Measurements from ENCODE around the gene APCDD1L.

APCDD1L gene

DNA sequence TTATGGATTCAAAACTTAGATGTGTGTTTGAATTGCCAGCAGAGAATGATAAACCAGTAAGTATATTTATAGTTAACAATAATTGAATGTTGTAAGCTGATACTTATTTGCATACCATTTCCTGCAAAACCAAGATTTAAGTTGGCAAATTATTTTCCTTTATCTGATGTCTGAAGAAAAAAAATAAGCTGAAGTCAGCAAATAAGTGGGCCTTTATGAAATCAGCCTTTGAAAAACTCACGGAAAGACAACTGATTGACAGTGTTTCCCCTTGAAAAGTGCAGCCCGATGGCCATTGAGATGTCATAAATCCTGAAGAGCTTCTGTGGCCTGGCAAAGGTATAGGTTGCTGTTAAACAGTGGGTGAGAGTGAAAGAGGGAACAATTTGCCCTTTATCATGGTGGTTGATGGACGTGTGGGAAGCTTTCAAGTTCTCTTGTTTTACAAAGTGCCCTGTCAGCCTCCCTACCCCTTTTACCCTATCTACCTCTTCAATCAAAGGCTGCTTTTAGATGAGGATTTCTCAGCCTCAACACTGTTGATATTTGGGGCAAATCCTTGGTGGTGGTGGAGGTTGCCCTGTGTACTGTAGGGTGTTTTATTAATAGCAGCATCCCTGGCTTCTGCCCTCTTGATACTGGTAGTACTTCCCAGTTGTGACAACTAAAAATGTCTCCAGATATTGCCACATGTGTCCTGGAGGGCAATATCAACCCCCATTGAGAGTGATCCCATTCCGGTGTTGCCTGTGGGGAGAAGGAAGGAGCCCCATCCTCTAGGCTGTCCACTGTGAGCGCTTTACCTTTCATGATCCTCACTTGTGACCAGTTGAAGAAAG, 76.0 kb downstream of the APCDD1L start:
- FAIRE-seq (no peak), DNase-seq (ENCODE audit: insufficient read length, low spot score) (no peak)
- TF ChIP-seq PAX5 (IDR thresholded peaks at IDR 0.05; ENCODE audit: insufficient read depth, low read length, severe bottlenecking) (no peak), POU2F2 (IDR thresholded peaks at IDR 0.05; ENCODE audit: low read depth, low read length) (no peak), SPI1 (IDR thresholded peaks at IDR 0.05; ENCODE audit: low read depth, low read length) (no peak), POLR2A (IDR thresholded peaks at IDR 0.05; ENCODE audit: low read depth, low read length) (no peak), TAF1 (IDR thresholded peaks at IDR 0.05; ENCODE audit: low read depth, low read length) (no peak), POLR2AphosphoS5 (IDR thresholded peaks at IDR 0.05; ENCODE audit: low read depth, low read length) (no peak)

DNA sequence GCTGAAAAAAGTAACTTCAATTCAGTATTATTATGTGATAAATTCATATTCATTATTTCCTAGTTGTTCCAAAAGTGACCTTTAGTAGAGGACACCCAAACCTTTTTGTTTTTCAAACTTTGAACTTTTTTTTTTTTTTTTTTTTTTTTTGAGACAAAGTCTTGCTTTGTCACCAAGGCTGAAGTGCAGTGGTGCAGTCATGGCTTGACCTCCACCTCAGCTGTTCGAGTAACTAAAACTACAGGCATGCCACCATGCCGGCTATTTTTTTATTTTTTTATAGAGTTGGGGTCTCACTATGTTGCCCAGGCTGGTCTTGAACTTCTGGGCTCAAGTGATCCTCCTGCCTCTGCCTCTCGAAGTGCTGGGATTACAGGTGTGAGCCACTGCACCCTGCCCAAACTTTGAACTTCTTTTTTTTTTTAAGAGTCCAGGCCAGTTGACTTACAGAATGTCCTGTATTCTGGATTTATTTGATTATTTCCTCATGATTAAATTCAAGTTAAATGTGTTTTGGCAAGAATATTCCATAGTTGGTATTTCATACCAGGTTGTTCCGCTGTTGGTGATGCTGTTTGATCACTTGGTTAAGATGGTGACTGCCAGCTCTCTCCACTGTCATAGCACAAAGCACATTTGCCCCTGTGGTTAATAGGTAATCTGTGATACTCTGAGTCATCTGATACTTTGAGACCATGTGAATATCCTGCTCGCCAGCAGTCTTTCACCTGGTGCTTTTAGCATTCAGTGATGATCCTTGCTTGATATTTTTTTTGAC, 78.1 kb downstream of the APCDD1L start:
- TF ChIP-seq TAF1 (IDR thresholded peaks at IDR 0.05; ENCODE audit: low read depth, low read length) (no peak), POU2F2 (IDR thresholded peaks at IDR 0.05; ENCODE audit: low read depth, low read length) (no peak), SPI1 (IDR thresholded peaks at IDR 0.05; ENCODE audit: low read depth, low read length) (no peak), POLR2AphosphoS5 (IDR thresholded peaks at IDR 0.05; ENCODE audit: low read depth, low read length) (no peak), POLR2A (IDR thresholded peaks at IDR 0.05; ENCODE audit: low read depth, low read length) (no peak), PAX5 (IDR thresholded peaks at IDR 0.05; ENCODE audit: insufficient read depth, low read length, severe bottlenecking) (no peak)
- peak; percentile 9 for FAIRE-seq
- no peak for DNase-seq (ENCODE audit: insufficient read length, low spot score)

- FAIRE-seq: no peak
- no peak for TF ChIP-seq POLR2A (IDR thresholded peaks at IDR 0.05; ENCODE audit: low read depth, low read length)
- TF ChIP-seq PAX5 (IDR thresholded peaks at IDR 0.05; ENCODE audit: insufficient read depth, low read length, severe bottlenecking): no peak
- TF ChIP-seq POLR2AphosphoS5 (IDR thresholded peaks at IDR 0.05; ENCODE audit: low read depth, low read length): no peak
- no peak for TF ChIP-seq POU2F2 (IDR thresholded peaks at IDR 0.05; ENCODE audit: low read depth, low read length)
- no peak for TF ChIP-seq SPI1 (IDR thresholded peaks at IDR 0.05; ENCODE audit: low read depth, low read length)
- no peak for TF ChIP-seq TAF1 (IDR thresholded peaks at IDR 0.05; ENCODE audit: low read depth, low read length)
- no peak for DNase-seq (ENCODE audit: insufficient read length, low spot score)
Measured at GRCh38 chr20:58435237-58435636, 80.0 kb downstream of the APCDD1L start.

- FAIRE-seq (no peak), DNase-seq (ENCODE audit: insufficient read length, low spot score) (no peak)
- TF ChIP-seq POLR2AphosphoS5 (IDR thresholded peaks at IDR 0.05; ENCODE audit: low read depth, low read length): no peak
- no peak for TF ChIP-seq SPI1 (IDR thresholded peaks at IDR 0.05; ENCODE audit: low read depth, low read length)
- no peak for TF ChIP-seq TAF1 (IDR thresholded peaks at IDR 0.05; ENCODE audit: low read depth, low read length)
- no peak for TF ChIP-seq POU2F2 (IDR thresholded peaks at IDR 0.05; ENCODE audit: low read depth, low read length)
- TF ChIP-seq POLR2A (IDR thresholded peaks at IDR 0.05; ENCODE audit: low read depth, low read length): no peak
- TF ChIP-seq PAX5 (IDR thresholded peaks at IDR 0.05; ENCODE audit: insufficient read depth, low read length, severe bottlenecking): no peak
Measured at GRCh38 chr20:58434326-58434725, 80.9 kb downstream of the APCDD1L start.

DNA sequence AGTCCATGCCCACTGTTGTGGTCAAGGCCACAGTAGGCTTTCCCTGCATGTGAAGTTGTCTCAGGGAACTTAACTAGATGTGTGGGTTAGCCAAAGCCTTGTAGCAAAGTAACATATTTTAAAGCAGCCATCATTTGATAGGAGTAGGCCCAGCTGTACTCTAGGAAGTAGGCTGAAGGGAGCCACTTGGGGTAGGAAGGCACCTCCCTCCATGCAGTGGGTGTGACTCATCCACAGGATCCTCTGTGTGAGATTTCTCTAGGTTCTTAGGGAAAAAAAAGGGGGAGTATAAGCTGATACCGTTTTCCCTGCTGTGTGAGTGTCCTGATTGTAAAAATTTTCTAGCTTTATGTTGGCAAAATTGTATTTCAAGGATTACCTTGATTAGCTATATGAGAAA, 81.4 kb downstream of the APCDD1L start:
- TF ChIP-seq POU2F2 (IDR thresholded peaks at IDR 0.05; ENCODE audit: low read depth, low read length) (no peak), POLR2AphosphoS5 (IDR thresholded peaks at IDR 0.05; ENCODE audit: low read depth, low read length) (no peak), SPI1 (IDR thresholded peaks at IDR 0.05; ENCODE audit: low read depth, low read length) (no peak), POLR2A (IDR thresholded peaks at IDR 0.05; ENCODE audit: low read depth, low read length) (no peak), PAX5 (IDR thresholded peaks at IDR 0.05; ENCODE audit: insufficient read depth, low read length, severe bottlenecking) (no peak), TAF1 (IDR thresholded peaks at IDR 0.05; ENCODE audit: low read depth, low read length) (no peak)
- DNase-seq (ENCODE audit: insufficient read length, low spot score) (no peak), FAIRE-seq (no peak)

- DNase-seq (ENCODE audit: insufficient read length, low spot score) (no peak), FAIRE-seq (no peak)
- TF ChIP-seq POLR2AphosphoS5 (IDR thresholded peaks at IDR 0.05; ENCODE audit: low read depth, low read length): no peak
- no peak for TF ChIP-seq TAF1 (IDR thresholded peaks at IDR 0.05; ENCODE audit: low read depth, low read length)
- TF ChIP-seq PAX5 (IDR thresholded peaks at IDR 0.05; ENCODE audit: insufficient read depth, low read length, severe bottlenecking): no peak
- TF ChIP-seq POU2F2 (IDR thresholded peaks at IDR 0.05; ENCODE audit: low read depth, low read length): no peak
- TF ChIP-seq POLR2A (IDR thresholded peaks at IDR 0.05; ENCODE audit: low read depth, low read length): no peak
- no peak for TF ChIP-seq SPI1 (IDR thresholded peaks at IDR 0.05; ENCODE audit: low read depth, low read length)
Measured at GRCh38 chr20:58433029-58433647, 82.1 kb downstream of the APCDD1L start.

DNA sequence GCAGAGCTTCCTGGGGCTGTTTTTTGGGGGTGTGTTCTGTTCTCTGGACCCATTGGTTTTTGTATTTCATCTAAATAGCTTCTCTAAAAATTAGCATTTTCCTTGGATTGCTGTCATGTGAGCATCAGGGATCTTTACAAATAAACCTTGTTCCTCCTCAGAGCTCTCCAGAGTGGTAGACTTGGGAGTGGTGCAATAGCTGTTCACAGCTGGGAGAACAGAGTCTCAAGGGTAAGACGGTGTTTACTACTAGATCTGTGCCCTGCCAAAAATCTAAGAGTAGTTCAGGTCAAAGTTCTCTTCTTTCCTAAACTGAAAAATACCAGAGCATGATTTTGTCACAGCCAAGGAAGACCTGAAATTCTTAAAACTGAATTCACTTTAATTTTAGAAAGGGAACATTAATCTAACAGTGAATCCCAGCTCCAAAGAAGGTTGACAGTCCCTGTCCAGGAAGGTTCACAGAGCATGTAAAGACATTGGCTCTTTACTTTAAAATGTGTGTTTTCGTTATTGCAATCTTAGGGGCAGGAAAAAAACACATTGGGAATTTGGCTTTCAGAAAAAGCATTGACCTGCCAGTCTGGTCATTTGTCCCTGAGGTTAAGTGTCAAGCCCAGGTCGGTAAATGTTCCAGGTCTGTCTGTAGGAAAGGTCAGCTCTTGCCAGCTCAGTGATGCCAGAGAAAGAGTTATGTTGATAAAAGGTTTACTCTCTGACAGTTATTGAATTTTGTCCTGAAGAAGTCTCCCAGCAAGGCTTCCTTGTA, 82.8 kb downstream of the APCDD1L start:
- DNase-seq (ENCODE audit: insufficient read length, low spot score): no peak
- no peak for FAIRE-seq
- TF ChIP-seq SPI1 (IDR thresholded peaks at IDR 0.05; ENCODE audit: low read depth, low read length) (no peak), POLR2AphosphoS5 (IDR thresholded peaks at IDR 0.05; ENCODE audit: low read depth, low read length) (no peak), POU2F2 (IDR thresholded peaks at IDR 0.05; ENCODE audit: low read depth, low read length) (no peak), PAX5 (IDR thresholded peaks at IDR 0.05; ENCODE audit: insufficient read depth, low read length, severe bottlenecking) (no peak), POLR2A (IDR thresholded peaks at IDR 0.05; ENCODE audit: low read depth, low read length) (no peak), TAF1 (IDR thresholded peaks at IDR 0.05; ENCODE audit: low read depth, low read length) (no peak)

- TF ChIP-seq TAF1 (IDR thresholded peaks at IDR 0.05; ENCODE audit: low read depth, low read length) (no peak), POLR2A (IDR thresholded peaks at IDR 0.05; ENCODE audit: low read depth, low read length) (no peak), POLR2AphosphoS5 (IDR thresholded peaks at IDR 0.05; ENCODE audit: low read depth, low read length) (no peak), POU2F2 (IDR thresholded peaks at IDR 0.05; ENCODE audit: low read depth, low read length) (no peak), SPI1 (IDR thresholded peaks at IDR 0.05; ENCODE audit: low read depth, low read length) (no peak), PAX5 (IDR thresholded peaks at IDR 0.05; ENCODE audit: insufficient read depth, low read length, severe bottlenecking) (no peak)
- FAIRE-seq (no peak), DNase-seq (ENCODE audit: insufficient read length, low spot score) (no peak)
Measured at GRCh38 chr20:58431134-58431533, 84.1 kb downstream of the APCDD1L start.

Measured in GM12891 (cell line).